ENCODE results near the gene XPO1. TPM values are rescaled to one million over a fixed set of nuclear protein-coding genes. Genes with fewer than 3 reads are reported as not detected.
"Not testable (repeated sequence)": the region's sequence is repeated elsewhere in the genome, so short reads cannot be mapped to it uniquely, and the experiment has no call there.

Gene XPO1
- total and polyA plus RNA-seq, 10 donors, result 56.8 to 164 (median 101) TPM

DNA sequence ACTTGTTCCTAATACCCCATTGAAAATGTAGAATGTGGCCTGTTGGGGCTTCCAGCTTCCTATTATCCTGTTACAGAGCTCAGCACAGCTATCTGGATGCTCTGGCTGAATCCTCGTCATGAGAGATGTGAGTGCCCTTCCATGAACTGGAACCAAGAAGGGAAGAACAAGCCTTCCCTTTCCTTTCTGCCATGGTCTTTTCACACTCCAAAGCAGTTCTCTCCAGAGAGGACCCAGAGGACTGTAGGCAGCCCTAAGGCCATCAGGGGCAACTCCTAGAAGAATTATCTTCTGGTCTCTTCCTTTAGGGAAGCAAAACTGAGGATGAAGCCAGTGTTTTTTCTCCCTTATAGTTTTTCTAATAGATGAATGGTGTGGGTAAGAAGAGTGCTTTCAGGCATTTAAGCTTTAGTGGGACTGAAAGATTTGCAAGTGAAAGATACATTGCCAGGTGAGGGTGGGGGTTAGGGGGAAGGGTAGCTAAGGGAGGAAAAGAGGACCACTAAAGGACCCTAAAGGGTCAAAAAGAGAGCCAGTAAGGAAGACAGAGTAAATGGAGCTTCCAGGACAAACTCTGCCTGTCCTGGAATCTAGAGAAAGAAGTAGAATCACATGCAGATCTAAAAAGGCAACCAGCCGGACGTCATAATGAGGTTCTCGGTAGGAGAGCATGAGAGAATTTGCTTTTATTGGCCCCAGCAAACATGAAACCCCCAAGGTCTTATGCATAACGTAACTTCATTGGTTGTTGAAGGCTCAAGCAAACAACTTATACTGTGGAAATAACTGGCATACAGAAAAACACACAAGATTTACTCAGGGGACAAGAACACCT, 12.4 kb upstream of the XPO1 start:
- Histone ChIP-seq H3K4me3 (no peak overlapping the region), H3K36me3 (no peaks in the 10 kb centered on the region), H3K27ac (no peak overlapping the region), H3K27me3 (replicated peaks in 1 of 7) (no peaks in the 10 kb centered on the region), H3K4me1 (no peaks in the 10 kb centered on the region), H3K9me3 (no peaks in the 10 kb centered on the region)
- 73 to 95% (median 89%) methylated on average over 5 of the region's 5 CpGs for WGBS, 5 donors
- intact Hi-C loops (cut with DNase I; ENCODE audit: low total_unique reads), result no loop called here
- no peak for DNase-seq
- no peak for TF ChIP-seq POLR2AphosphoS5 (IDR thresholded peaks at IDR 0.05)
- TF ChIP-seq, protein P1, sequence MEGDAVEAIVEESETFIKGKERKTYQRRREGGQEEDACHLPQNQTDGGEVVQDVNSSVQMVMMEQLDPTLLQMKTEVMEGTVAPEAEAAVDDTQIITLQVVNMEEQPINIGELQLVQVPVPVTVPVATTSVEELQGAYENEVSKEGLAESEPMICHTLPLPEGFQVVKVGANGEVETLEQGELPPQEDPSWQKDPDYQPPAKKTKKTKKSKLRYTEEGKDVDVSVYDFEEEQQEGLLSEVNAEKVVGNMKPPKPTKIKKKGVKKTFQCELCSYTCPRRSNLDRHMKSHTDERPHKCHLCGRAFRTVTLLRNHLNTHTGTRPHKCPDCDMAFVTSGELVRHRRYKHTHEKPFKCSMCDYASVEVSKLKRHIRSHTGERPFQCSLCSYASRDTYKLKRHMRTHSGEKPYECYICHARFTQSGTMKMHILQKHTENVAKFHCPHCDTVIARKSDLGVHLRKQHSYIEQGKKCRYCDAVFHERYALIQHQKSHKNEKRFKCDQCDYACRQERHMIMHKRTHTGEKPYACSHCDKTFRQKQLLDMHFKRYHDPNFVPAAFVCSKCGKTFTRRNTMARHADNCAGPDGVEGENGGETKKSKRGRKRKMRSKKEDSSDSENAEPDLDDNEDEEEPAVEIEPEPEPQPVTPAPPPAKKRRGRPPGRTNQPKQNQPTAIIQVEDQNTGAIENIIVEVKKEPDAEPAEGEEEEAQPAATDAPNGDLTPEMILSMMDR (IDR thresholded peaks at IDR 0.05 in 8 of 11, conservative IDR thresholded peaks at IDR 0.05 in 3 of 11), result no peak
- no peak for TF ChIP-seq POLR2A (IDR thresholded peaks at IDR 0.05)

DNA sequence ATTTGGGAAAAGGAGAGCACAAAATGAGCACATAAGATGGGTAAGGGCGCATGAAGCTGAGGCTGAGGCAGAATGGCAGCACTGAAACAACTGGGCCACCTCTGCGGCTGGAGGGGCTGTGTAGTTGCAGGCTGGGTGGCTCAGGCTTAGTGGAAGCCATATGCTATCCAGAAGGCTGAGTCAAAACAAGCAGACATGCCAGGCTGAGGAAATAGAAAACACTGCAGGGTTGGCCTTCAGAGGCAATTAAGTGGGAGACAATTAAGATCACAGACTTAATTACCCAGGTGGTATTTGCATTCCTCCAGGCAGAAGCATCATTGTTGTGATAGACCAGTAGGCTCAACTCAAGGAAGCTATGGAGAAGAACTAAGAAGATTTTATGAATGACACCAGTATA, 11.4 kb upstream of the XPO1 start:
- H3K9me3 ChIP-seq, result no peaks in the 10 kb centered on the region
- no peaks in the 10 kb centered on the region for H3K4me1 ChIP-seq
- H3K27ac ChIP-seq, result no peak overlapping the region
- no peaks in the 10 kb centered on the region for H3K36me3 ChIP-seq
- no peak for TF ChIP-seq POLR2AphosphoS5 (IDR thresholded peaks at IDR 0.05)
- TF ChIP-seq, protein P1 (IDR thresholded peaks at IDR 0.05 in 8 of 11, conservative IDR thresholded peaks at IDR 0.05 in 3 of 11), result no peak
- TF ChIP-seq POLR2A (IDR thresholded peaks at IDR 0.05), result no peak
- H3K4me3 ChIP-seq, result no peak overlapping the region
- intact Hi-C loops (cut with DNase I; ENCODE audit: low total_unique reads), result loop anchor here (10.0 kb wide), 1 partner anchor 225 kb away; no protein-coding TSS in a partner anchor
- DNase-seq, result no peak
- H3K27me3 ChIP-seq (replicated peaks in 1 of 7), result no peaks in the 10 kb centered on the region
- 89 to 100% (median 93%) methylated on average over 2 of the region's 2 CpGs for WGBS, 5 donors

DNA sequence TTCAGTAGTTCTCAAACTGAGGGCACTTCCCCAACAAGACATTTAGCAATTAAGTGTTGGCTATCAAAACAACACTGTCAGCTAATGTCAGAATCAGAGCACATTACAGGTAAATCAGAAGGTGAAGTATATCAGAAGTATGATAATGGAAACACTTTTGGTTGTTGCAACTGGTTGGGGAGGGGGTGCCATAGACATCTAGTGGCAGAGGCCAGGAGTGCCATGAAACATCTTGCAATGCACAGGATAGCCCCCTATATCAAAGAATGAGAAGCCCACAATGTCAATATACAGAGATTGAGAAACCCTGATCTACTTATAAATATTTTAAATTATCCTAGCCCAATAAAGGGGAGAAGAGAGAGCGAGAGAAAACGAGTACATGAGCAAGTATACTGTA, 4.9 kb upstream of the XPO1 start:
- Histone ChIP-seq H3K4me3 (no peak overlapping the region), H3K27ac (no peak overlapping the region), H3K36me3 (no peaks in the 10 kb centered on the region), H3K9me3 (no peaks in the 10 kb centered on the region), H3K4me1 (peaks cover 4 to 10% (median 7%) of the 10 kb centered on the region in 6 donors), H3K27me3 (replicated peaks in 1 of 7) (no peaks in the 10 kb centered on the region)
- 82 to 91% (median 85%) methylated on average over 2 of the region's 2 CpGs for WGBS, 5 donors
- TF ChIP-seq POLR2AphosphoS5 (IDR thresholded peaks at IDR 0.05) (no peak), POLR2A (IDR thresholded peaks at IDR 0.05) (no peak)
- TF ChIP-seq, protein P1 (IDR thresholded peaks at IDR 0.05 in 8 of 11, conservative IDR thresholded peaks at IDR 0.05 in 3 of 11), result no peak
- intact Hi-C loops (cut with DNase I; ENCODE audit: low total_unique reads), result loop anchor here (10.0 kb wide), 1 partner anchor 232 kb away; no protein-coding TSS in a partner anchor
- no peak for DNase-seq

DNA sequence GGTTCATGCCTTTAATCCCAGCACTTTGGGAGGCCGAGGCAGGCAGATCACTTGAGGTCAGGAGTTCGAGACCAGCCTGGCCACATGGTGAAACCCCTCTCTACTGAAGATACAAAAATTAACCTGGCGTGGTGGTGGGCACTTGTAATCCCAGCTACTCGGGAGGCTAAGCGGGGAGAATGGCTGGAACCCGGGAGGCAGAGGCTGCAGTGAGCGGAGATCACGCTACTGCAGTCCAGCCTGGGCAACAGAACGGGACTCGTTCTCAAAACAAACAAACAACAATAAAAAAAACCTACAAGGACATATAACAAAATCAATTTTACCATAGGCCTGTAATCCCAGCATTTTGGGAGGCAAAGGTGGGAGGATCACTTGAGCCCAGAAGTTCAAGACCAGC, 2.0 kb upstream of the XPO1 start:
- H3K4me1 ChIP-seq, result peaks cover 4 to 27% (median 16%) of the 10 kb centered on the region in 6 donors
- not testable (repeated sequence) for H3K36me3 ChIP-seq; DNase-seq; H3K9me3 ChIP-seq; H3K4me3 ChIP-seq; H3K27me3 ChIP-seq (replicated peaks in 1 of 7); H3K27ac ChIP-seq
- WGBS, 5 donors, result 94 to 99% (median 97%) methylated on average over 10 of the region's 10 CpGs
- intact Hi-C loops (cut with DNase I; ENCODE audit: low total_unique reads), result loop anchor here (10.0 kb wide), 1 partner anchor 235 kb away; no protein-coding TSS in a partner anchor
